HFFc6 (cell line): Measurements from ENCODE around the gene SLC47A2. TPM values are rescaled to one million over a fixed set of nuclear protein-coding genes. Genes with fewer than 3 reads are reported as not detected.

Source experiments
- DNase-seq: peaks from one replicate; pipeline ENCODE4 v3.0.0-alpha.2; 2018
- H3K27ac Mint-ChIP-seq: 2 replicates; pipeline ENCODE4 v1.8.0; 2020; ENCODE audit warnings: mild to moderate bottlenecking, mixed read lengths
- H3K27me3 Mint-ChIP-seq: 2 replicates; pipeline ENCODE4 v1.8.0; 2021; ENCODE audit warnings: mild to moderate bottlenecking, moderate library complexity, mixed read lengths; ENCODE audit not compliant: insufficient read depth
- H3K36me3 Mint-ChIP-seq: 2 replicates; pipeline ENCODE4 v1.8.0; 2021; ENCODE audit warnings: low read depth, mixed read lengths
- H3K4me1 Mint-ChIP-seq: 2 replicates; pipeline ENCODE4 v1.8.0; 2020; ENCODE audit warnings: low read depth, mixed read lengths
- H3K4me3 Mint-ChIP-seq: 2 replicates; pipeline ENCODE4 v1.8.0; 2020; ENCODE audit warnings: mild to moderate bottlenecking, moderate library complexity, mixed read lengths
- H3K9me3 Mint-ChIP-seq: 2 replicates; pipeline ENCODE4 v1.8.0; 2020; ENCODE audit warnings: mild to moderate bottlenecking, mixed read lengths
- total RNA-seq, 6 experiments: library from RNA; stranded (reverse); fragmentation: NEBNext Ultra II Directional; extraction: Animal tissue kit (Norgen Biotek cat#: 25700); gene quantifications; 2 replicates in 1 of 6; 3 replicates in 5 of 6; pipeline ENCODE4 v1.2.3, GENCODE V29; 2021
- TF ChIP-seq, protein P1 (sequence below): fragments of 200-600 bp; sonication (generic); IDR thresholded peaks from 2 replicates; pipeline ENCODE4 v1.5.0; 2021; ENCODE audit warnings: antibody characterized with exemption, mild to moderate bottlenecking

SLC47A2 gene
- total RNA-seq, 6 experiments from 2014 or later: not detected

DNA sequence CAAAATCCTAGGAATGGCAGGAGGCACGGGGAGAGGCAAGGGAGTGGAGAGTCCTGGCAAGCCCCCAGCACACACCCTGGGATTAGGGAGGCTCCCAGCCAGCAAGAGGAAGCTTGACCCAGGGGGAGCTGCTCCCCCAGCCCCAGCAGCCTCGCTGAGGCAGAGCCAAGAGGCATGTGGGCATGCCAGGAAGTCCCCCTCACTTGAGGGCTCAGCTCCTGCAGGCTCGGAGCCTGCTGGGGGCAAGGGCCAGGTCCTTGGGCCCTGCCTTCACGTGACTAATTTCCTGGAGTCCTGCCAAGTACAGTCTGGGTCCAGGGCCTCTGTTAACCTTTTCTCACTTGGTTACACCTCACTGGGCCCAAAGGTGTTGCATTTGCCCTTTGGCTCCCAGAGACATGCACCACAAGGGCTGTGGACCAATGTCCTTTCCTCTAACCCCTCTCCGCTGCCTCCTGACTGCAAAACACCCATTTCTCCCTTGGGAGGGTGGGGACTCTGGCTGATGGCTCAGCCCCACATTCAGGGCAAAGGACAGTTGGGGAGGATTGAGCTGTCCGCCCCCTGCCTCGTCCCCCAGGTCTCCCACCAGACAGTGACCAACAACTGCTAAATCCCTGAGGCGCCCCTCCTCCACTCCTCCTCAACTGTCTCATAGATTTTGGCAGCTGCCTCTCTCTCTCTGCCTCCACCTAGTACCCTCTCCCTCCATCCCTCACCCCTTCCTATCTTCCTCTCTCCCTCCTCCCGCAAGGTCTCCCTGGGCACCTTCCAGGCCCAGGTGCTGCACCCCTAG, 4.4 kb upstream of the SLC47A2 start:
- Mint-ChIP-seq H3K4me3 (no peak overlapping the region), H3K36me3 (no peaks in the 10 kb centered on the region), H3K4me1 (no peaks in the 10 kb centered on the region), H3K9me3 (no peaks in the 10 kb centered on the region), H3K27me3 (peaks cover 12% of the 10 kb centered on the region), H3K27ac (no peak overlapping the region)
- TF ChIP-seq, protein P1, sequence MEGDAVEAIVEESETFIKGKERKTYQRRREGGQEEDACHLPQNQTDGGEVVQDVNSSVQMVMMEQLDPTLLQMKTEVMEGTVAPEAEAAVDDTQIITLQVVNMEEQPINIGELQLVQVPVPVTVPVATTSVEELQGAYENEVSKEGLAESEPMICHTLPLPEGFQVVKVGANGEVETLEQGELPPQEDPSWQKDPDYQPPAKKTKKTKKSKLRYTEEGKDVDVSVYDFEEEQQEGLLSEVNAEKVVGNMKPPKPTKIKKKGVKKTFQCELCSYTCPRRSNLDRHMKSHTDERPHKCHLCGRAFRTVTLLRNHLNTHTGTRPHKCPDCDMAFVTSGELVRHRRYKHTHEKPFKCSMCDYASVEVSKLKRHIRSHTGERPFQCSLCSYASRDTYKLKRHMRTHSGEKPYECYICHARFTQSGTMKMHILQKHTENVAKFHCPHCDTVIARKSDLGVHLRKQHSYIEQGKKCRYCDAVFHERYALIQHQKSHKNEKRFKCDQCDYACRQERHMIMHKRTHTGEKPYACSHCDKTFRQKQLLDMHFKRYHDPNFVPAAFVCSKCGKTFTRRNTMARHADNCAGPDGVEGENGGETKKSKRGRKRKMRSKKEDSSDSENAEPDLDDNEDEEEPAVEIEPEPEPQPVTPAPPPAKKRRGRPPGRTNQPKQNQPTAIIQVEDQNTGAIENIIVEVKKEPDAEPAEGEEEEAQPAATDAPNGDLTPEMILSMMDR: no peak
- DNase-seq: no peak

DNA sequence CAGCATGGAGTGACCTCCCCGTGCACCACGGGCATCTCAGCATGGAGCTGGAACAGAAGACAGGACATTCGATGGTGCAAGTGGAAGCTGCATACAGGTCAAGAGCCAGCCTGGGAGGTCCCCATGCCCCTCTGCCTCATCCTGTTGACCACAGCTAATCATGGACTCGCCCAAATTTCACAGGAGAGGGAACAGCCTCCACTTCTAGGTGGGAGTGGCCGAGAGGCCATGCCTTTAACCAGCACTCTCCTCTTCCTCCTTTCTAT, 3.8 kb upstream of the SLC47A2 start:
- Mint-ChIP-seq H3K27ac (no peak overlapping the region), H3K36me3 (no peaks in the 10 kb centered on the region), H3K27me3 (peaks cover 14% of the 10 kb centered on the region), H3K9me3 (no peaks in the 10 kb centered on the region), H3K4me3 (no peak overlapping the region), H3K4me1 (no peaks in the 10 kb centered on the region)
- TF ChIP-seq, protein P1: no peak
- DNase-seq: no peak

DNA sequence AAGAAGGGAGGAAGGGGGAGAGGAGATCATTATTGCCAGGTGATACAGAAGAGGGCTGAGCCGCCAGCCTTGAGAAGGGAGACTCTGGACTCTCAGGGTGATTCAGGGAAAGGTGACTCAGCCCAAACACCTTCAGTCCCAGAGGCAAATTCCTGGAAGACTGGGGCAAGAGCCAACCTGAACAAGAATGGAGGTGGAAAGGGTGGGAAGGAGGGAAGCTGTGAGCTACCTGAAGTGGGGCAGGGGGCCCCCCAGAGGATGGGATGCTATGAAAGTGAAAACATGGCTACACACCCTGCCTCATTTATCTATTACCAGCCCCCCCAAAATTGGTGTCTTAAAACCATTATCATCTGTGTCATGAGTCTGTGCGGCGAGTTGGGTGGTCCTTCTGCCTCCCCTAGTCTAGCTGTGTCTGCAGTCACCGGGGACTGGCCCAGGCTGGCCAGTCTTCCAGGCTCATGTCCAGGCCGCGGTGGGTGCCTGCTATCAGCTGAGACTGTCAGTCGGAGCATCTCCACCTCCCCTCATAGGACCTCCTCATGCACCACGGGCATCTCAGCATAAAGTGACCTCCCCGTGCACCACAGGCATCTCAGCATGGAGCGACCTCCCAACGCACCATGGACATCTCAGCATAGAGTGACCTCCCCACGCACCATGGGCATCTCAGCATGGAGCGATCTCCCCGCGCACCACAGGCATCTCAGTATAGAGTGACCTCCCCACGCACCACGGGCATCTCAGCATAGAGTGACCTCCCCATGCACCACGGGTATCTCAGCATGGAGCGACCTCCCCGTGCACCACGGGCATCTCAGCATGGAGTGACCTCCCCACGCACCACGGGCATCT, 3.2 kb upstream of the SLC47A2 start:
- Mint-ChIP-seq H3K4me1 (no peaks in the 10 kb centered on the region), H3K27me3 (peaks cover 14% of the 10 kb centered on the region), H3K36me3 (no peaks in the 10 kb centered on the region), H3K9me3 (no peaks in the 10 kb centered on the region), H3K4me3 (no peak overlapping the region), H3K27ac (no peak overlapping the region)
- no peak for DNase-seq
- TF ChIP-seq, protein P1: no peak

DNA sequence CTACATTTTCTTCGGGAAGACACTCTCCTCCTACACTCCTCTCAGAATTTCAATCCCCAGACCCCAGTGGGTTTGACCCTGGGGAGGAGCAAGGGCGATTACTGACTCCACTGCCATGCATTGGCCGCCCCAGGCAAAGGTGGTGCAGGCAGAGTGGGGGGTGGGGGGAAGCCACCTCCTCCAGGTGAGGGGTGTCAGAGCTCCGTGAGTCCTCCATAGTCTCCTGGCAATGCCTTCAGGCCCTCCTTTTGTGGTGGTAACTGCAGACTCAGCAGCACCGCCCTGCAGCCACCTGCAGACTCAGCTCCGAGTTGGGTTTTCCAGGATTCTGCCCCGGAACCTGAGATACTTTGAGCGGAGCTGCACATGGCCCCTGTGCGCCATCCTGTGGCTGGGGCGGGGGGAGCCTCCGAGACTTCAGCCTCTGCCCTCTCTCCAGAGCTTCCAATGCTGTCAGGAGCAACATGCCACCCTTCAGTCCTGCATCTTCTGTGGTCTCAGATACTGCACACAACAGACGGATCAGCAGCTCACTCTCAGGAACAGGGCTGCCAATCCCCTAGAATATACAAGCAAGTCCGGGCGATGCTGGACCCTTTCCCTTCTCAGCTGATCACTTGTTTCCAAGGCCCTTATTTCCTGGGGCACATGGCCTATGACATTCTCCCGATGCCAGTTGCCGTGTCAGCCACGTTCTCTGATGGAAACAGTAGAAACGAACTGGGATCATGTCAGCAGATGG, 2.4 kb upstream of the SLC47A2 start:
- Mint-ChIP-seq H3K4me3 (no peak overlapping the region), H3K36me3 (no peaks in the 10 kb centered on the region), H3K27me3 (peaks cover 14% of the 10 kb centered on the region), H3K4me1 (no peaks in the 10 kb centered on the region), H3K27ac (no peak overlapping the region), H3K9me3 (no peaks in the 10 kb centered on the region)
- DNase-seq: no peak
- TF ChIP-seq, protein P1: no peak

DNA sequence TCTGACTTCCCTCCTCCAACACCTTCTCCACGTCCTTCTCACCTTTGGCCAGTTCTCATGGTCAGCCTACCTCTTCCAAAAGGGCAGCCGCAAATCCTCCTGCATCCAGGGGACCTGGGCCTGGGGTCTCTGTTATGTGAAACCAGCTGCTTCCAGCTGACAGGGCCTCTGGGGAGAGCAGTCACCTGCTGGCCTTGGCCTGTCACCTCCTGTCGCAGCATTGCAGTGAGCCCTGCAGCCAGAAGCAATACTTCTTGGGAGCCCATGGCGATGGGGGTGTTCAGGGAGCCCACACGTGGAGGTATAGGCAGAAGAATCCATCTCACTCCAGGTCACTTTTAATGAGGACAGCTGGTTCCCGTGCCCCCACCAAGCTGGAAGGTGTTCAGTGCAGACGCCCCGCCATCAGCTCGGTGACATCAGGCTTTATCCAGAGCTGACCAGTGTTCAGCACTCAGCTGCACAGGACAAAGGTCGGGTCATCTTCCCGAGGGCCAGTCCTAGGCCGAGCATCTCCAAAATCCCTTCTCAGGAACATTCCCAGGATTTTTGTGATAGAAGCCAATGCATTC, 1.7 kb upstream of the SLC47A2 start:
- no peak for DNase-seq
- no peaks in the 10 kb centered on the region for H3K9me3 Mint-ChIP-seq
- TF ChIP-seq, protein P1: no peak
- H3K4me1 Mint-ChIP-seq: no peaks in the 10 kb centered on the region
- no peaks in the 10 kb centered on the region for H3K36me3 Mint-ChIP-seq
- H3K27ac Mint-ChIP-seq: no peak overlapping the region
- peaks cover 14% of the 10 kb centered on the region for H3K27me3 Mint-ChIP-seq
- no peak overlapping the region for H3K4me3 Mint-ChIP-seq
